ENCODE measurements around the gene RASGRP4. TPM values are rescaled to one million over a fixed set of nuclear protein-coding genes. Genes with fewer than 3 reads are reported as not detected.
A peak's percentile ranks its signal among the peaks of the same experiment; 100 is the strongest.

RASGRP4 gene
- total and polyA plus RNA-seq, 10 donors = 1.7 to 59.9 (median 19.5) TPM

- TF ChIP-seq POLR2A (IDR thresholded peaks at IDR 0.05) (no peak), POLR2AphosphoS5 (IDR thresholded peaks at IDR 0.05) (no peak), CTCF (IDR thresholded peaks at IDR 0.05 in 8 of 11, conservative IDR thresholded peaks at IDR 0.05 in 3 of 11) (no peak)
- intact Hi-C loops (cut with DNase I; ENCODE audit: low total_unique reads) = no loop called here
- H3K27me3 ChIP-seq (replicated peaks in 1 of 7) = peaks cover 0 to 5% (median 0%) of the 10 kb centered on the region in 7 donors
- no peaks in the 10 kb centered on the region for H3K9me3 ChIP-seq
- 80 to 98% (median 90%) methylated on average over 2 to 5 of the region's 5 CpGs for WGBS, 5 donors
- peaks cover 0 to 60% (median 12%) of the 10 kb centered on the region in 6 donors for H3K4me1 ChIP-seq
- no peak overlapping the region for H3K27ac ChIP-seq
- no peak for DNase-seq
- peaks cover 0 to 32% (median 0%) of the 10 kb centered on the region in 6 donors for H3K36me3 ChIP-seq
- H3K4me3 ChIP-seq = peak overlapping the region in 1 of 8 donors; percentile 43
Observed at GRCh38 chr19:38424272-38424671, 1.7 kb downstream of the RASGRP4 start.

GRCh38 chr19:38422438-38422837 is 3.6 kb downstream of the RASGRP4 start:
- DNase-seq = no peak
- no peaks in the 10 kb centered on the region for H3K9me3 ChIP-seq
- H3K27ac ChIP-seq = no peak overlapping the region
- peaks cover 6 to 79% (median 25%) of the 10 kb centered on the region in 6 donors for H3K4me1 ChIP-seq
- no peak for TF ChIP-seq POLR2AphosphoS5 (IDR thresholded peaks at IDR 0.05)
- TF ChIP-seq POLR2A (IDR thresholded peaks at IDR 0.05) = no peak
- no peak for TF ChIP-seq CTCF (IDR thresholded peaks at IDR 0.05 in 8 of 11, conservative IDR thresholded peaks at IDR 0.05 in 3 of 11)
- H3K27me3 ChIP-seq (replicated peaks in 1 of 7) = peaks cover 0 to 5% (median 0%) of the 10 kb centered on the region in 7 donors
- WGBS, 5 donors = 83 to 93% (median 92%) methylated on average over 2 to 7 of the region's 7 CpGs
- intact Hi-C loops (cut with DNase I; ENCODE audit: low total_unique reads) = no loop called here
- H3K36me3 ChIP-seq = peaks cover 0 to 36% (median 0%) of the 10 kb centered on the region in 6 donors
- no peak overlapping the region for H3K4me3 ChIP-seq

- TF ChIP-seq POLR2A (IDR thresholded peaks at IDR 0.05) (no peak), POLR2AphosphoS5 (IDR thresholded peaks at IDR 0.05) (no peak), CTCF (IDR thresholded peaks at IDR 0.05 in 8 of 11, conservative IDR thresholded peaks at IDR 0.05 in 3 of 11) (no peak)
- WGBS, 5 donors = 69 to 83% (median 76%) methylated on average over 14 of the region's 14 CpGs
- DNase-seq = no peak
- Histone ChIP-seq H3K9me3 (no peaks in the 10 kb centered on the region), H3K36me3 (peaks cover 0 to 39% (median 0%) of the 10 kb centered on the region in 6 donors), H3K4me3 (no peak overlapping the region), H3K27me3 (replicated peaks in 1 of 7) (peaks cover 0 to 5% (median 0%) of the 10 kb centered on the region in 7 donors), H3K27ac (no peak overlapping the region), H3K4me1 (peaks cover 7 to 85% (median 29%) of the 10 kb centered on the region in 6 donors)
- intact Hi-C loops (cut with DNase I; ENCODE audit: low total_unique reads) = no loop called here
Observed at GRCh38 chr19:38421856-38422255, 4.2 kb downstream of the RASGRP4 start.

- Histone ChIP-seq H3K36me3 (peaks cover 0 to 48% (median 0%) of the 10 kb centered on the region in 6 donors), H3K27me3 (replicated peaks in 1 of 7) (peaks cover 0 to 5% (median 0%) of the 10 kb centered on the region in 7 donors), H3K27ac (no peak overlapping the region), H3K4me3 (no peak overlapping the region), H3K4me1 (peaks cover 7 to 80% (median 22%) of the 10 kb centered on the region in 6 donors), H3K9me3 (no peaks in the 10 kb centered on the region)
- 85 to 95% (median 90%) methylated on average over 5 to 9 of the region's 9 CpGs for WGBS, 5 donors
- DNase-seq = no peak
- TF ChIP-seq POLR2AphosphoS5 (IDR thresholded peaks at IDR 0.05) (no peak), POLR2A (IDR thresholded peaks at IDR 0.05) (no peak)
- intact Hi-C loops (cut with DNase I; ENCODE audit: low total_unique reads) = no loop called here
Observed at GRCh38 chr19:38420935-38421334, 5.1 kb downstream of the RASGRP4 start.
